Prostate gland (tissue), 2 donors: ENCODE results near the gene NEU4. TPM values are rescaled to one million over a fixed set of nuclear protein-coding genes. Genes with fewer than 3 reads are reported as not detected.
"Not testable (repeated sequence)": the region's sequence is repeated elsewhere in the genome, so short reads cannot be mapped to it uniquely, and the experiment has no call there.

Experiments used
- DNase-seq: peaks from one replicate; pipeline ENCODE4 v3.0.0-alpha.2; 2019; ENCODE audit warnings: low spot score
- H3K27ac ChIP-seq, 2 donors: fragments of 200-600 bp; sonication (generic); 2 replicates each; pipeline ENCODE4 v1.5.1; 2017 to 2019
- H3K27me3 ChIP-seq: fragments of 200-600 bp; sonication (generic); replicated peaks from 2 replicates; pipeline ENCODE4 v1.5.1; 2019; ENCODE audit not compliant: insufficient read depth
- H3K36me3 ChIP-seq, 2 donors: fragments of 200-600 bp; sonication (generic); 1 replicate in 1 of 2; 2 replicates in 1 of 2; pipeline versions ENCODE4 v1.5.1 to v1.8.1; 2017 to 2019
- H3K4me1 ChIP-seq: fragments of 200-600 bp; sonication (generic); replicated peaks from 2 replicates; pipeline ENCODE4 v1.5.1; 2019
- H3K4me3 ChIP-seq, 2 donors: fragments of 200-600 bp; sonication (generic); 2 replicates each; pipeline ENCODE4 v1.5.1; 2017 to 2019
- H3K9me3 ChIP-seq: fragments of 200-600 bp; sonication (generic); 2 replicates; pipeline ENCODE4 v1.5.1; 2017
- POLR2A ChIP-seq: fragments of 450-650 bp; IDR thresholded peaks from one replicate; pipeline ENCODE4 v1.6.1; 2016; ENCODE audit warnings: antibody characterized with exemption, mild to moderate bottlenecking
- POLR2AphosphoS5 ChIP-seq: sonication (generic); formaldehyde crosslinking; IDR thresholded peaks from one replicate; pipeline ENCODE4 v1.6.1; 2017; ENCODE audit warnings: antibody characterized with exemption
- WGBS: methylation state at CpG from one replicate; pipeline ENCODE4 v1.1.5; 2018; 5-methylcytosine and 5-hydroxymethylcytosine counted together
- intact Hi-C: fragments of 100-400 bp; cut with DNase I; formaldehyde crosslinking; loops from one replicate; pipeline ENCODE4 v1.14.2; 2022
- total RNA-seq, 2 donors: library from RNA; depleted of rRNA; stranded (reverse); fragments of >200 nt; gene quantifications; one replicate each; pipeline ENCODE4 v1.1.0, GENCODE V29; 2016
- TF ChIP-seq, protein P1 (sequence below), 4 experiments: fragments of 200-600 bp in 2 of 4; fragments of 450-650 bp in 2 of 4; sonication (generic) in 2 of 4; IDR thresholded peaks; 1 replicate in 3 of 4; 2 replicates in 1 of 4; pipeline ENCODE4 v1.5.1; 2016 to 2019; ENCODE audit warnings: antibody characterized with exemption in 4 of 4, mild to moderate bottlenecking in 2 of 4, moderate library complexity in 2 of 4

The NEU4 gene
- total RNA-seq, 2 donors from 2014 or later = 0.62 TPM; not detected in 1

DNA sequence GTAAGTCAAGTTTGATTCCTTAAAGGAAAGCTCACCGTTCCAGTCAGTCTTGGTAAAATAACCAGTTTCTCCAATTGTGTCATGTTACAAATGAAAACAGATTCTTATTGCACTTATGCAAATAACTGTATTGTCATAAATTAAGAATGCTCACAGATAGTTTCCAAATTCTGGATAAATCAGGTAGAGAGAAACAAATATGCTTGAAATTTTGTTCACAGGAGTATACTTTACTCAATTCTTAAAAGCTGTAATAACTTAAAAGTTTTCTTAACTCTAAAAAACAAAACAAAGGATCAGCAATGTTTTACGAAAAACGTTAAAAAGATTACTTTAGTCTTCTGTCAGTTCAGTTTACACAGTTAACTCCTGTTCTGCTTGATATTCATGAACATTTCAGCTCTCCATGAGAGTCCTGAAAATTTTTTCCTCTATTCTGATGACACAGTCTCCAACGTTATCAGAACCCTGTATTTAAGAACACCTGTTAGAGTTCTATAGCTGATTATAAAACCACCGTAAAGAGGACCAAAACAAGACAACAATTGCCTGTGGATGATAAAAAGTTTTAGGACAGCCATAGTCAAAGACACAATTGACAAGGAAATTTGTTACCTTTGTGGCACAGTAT, 27.9 kb upstream of the NEU4 start:
- H3K36me3 ChIP-seq = no peaks in the 10 kb centered on the region
- no peak overlapping the region for H3K4me3 ChIP-seq
- TF ChIP-seq POLR2AphosphoS5 = no peak
- TF ChIP-seq, protein P1, sequence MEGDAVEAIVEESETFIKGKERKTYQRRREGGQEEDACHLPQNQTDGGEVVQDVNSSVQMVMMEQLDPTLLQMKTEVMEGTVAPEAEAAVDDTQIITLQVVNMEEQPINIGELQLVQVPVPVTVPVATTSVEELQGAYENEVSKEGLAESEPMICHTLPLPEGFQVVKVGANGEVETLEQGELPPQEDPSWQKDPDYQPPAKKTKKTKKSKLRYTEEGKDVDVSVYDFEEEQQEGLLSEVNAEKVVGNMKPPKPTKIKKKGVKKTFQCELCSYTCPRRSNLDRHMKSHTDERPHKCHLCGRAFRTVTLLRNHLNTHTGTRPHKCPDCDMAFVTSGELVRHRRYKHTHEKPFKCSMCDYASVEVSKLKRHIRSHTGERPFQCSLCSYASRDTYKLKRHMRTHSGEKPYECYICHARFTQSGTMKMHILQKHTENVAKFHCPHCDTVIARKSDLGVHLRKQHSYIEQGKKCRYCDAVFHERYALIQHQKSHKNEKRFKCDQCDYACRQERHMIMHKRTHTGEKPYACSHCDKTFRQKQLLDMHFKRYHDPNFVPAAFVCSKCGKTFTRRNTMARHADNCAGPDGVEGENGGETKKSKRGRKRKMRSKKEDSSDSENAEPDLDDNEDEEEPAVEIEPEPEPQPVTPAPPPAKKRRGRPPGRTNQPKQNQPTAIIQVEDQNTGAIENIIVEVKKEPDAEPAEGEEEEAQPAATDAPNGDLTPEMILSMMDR (IDR thresholded peaks at IDR 0.05) = no peak
- no peak for TF ChIP-seq POLR2A
- intact Hi-C loops = no loop called here
- no peak overlapping the region for H3K27ac ChIP-seq
- H3K4me1 ChIP-seq = no peaks in the 10 kb centered on the region
- H3K27me3 ChIP-seq = no peaks in the 10 kb centered on the region
- DNase-seq = no peak
- no peaks in the 10 kb centered on the region for H3K9me3 ChIP-seq
- WGBS = 77% methylated on average over 5 of the region's 5 CpGs

DNA sequence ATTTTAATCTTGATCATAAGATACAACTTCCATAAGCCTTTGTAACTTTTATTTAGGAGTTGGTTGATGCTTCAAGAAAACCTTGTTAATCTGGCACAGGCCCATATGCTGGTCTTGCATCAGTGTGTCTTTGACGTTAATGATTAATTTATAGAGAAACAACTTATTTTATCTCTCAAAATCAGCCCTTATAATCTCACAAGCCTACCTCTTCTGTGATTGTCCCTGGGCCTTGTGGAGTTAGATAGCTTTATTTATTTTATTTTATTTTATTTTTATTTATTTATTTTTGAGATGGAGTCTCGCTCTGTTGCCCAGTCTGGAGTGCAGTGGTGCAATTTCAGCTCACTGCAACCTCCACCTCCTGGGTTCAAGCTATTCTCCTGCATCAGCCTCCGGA, 26.9 kb upstream of the NEU4 start:
- H3K27me3 ChIP-seq, H3K36me3 ChIP-seq, DNase-seq, intact Hi-C loops, H3K4me3 ChIP-seq, H3K4me1 ChIP-seq, H3K27ac ChIP-seq, H3K9me3 ChIP-seq: not testable (repeated sequence)
- WGBS = 96% methylated on average over 3 of the region's 3 CpGs

DNA sequence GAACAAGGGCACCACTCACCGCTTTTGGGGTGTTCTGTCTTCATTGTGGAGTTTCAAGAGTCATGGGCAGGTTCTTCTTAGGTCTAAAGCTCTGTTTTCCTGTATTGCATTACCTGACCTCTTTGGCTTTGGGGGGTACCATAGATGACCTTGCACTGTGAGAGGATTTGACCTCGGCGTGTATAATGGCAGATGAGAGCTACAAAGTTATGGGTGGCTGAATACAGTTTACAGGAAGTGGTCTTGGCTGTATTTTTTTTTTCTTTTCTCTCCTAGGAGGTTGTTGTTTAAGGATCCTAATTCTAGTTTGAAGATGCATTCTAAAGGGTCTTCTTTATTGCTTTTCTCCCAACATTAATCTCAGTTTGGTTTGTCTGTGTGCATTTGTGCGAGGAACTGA, 20.9 kb upstream of the NEU4 start:
- no peaks in the 10 kb centered on the region for H3K27me3 ChIP-seq
- no peaks in the 10 kb centered on the region for H3K36me3 ChIP-seq
- H3K4me1 ChIP-seq = no peaks in the 10 kb centered on the region
- no peaks in the 10 kb centered on the region for H3K9me3 ChIP-seq
- no peak overlapping the region for H3K27ac ChIP-seq
- TF ChIP-seq, protein P1 (IDR thresholded peaks at IDR 0.05) = no peak
- TF ChIP-seq POLR2A (no peak), POLR2AphosphoS5 (no peak)
- intact Hi-C loops = no loop called here
- 96% methylated on average over 4 of the region's 4 CpGs for WGBS
- H3K4me3 ChIP-seq = no peak overlapping the region
- DNase-seq = no peak

DNA sequence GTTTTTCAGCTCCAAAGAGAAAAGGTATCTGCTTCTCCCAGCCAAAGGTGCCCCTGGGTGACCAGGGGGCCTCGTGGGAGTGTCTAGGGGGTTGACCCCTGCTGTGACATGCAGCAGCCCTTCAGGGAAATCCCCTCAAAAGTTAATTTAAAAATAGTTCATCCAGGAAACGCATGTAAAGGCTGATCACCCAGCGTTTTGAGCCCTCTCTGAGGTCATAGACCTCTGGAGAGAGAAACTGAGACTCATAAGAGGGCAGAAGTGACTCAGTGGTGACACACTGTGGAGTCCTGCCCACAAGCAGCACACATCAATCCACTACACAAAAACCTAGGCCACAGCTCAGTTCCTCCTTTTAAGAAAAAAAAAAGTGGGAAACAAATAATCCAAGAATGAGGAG, 20.4 kb upstream of the NEU4 start:
- H3K4me1 ChIP-seq = no peaks in the 10 kb centered on the region
- H3K36me3 ChIP-seq = no peaks in the 10 kb centered on the region
- no peaks in the 10 kb centered on the region for H3K27me3 ChIP-seq
- no peak for TF ChIP-seq POLR2A
- TF ChIP-seq, protein P1 (IDR thresholded peaks at IDR 0.05) = no peak
- TF ChIP-seq POLR2AphosphoS5 = no peak
- no peak overlapping the region for H3K27ac ChIP-seq
- H3K9me3 ChIP-seq = no peaks in the 10 kb centered on the region
- WGBS = 63% methylated on average over 3 of the region's 3 CpGs
- H3K4me3 ChIP-seq = no peak overlapping the region
- intact Hi-C loops = no loop called here
- DNase-seq = no peak

DNA sequence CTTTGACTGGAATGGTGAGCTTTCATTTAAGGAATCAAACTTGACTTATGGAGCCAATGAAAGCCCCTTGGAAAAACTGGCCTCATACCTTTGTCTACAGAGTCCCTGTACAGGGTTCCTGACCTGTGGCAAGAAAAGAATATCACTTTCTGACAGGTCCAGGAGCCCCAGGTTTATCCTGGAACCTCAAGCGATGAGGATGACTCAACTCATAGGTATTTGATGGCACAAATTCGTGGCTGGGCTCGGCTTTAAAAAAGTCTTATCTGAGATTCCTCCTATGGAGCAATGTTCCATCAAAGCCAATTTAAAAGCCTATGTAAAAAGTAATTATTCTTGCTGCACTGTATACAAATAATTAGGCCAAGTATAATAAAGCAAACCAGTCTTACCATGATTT, 17.6 kb upstream of the NEU4 start:
- H3K27ac ChIP-seq, H3K27me3 ChIP-seq, DNase-seq, H3K4me1 ChIP-seq, H3K36me3 ChIP-seq, intact Hi-C loops, H3K9me3 ChIP-seq, H3K4me3 ChIP-seq: not testable (repeated sequence)
- WGBS = 36% methylated on average over 3 of the region's 3 CpGs

DNA sequence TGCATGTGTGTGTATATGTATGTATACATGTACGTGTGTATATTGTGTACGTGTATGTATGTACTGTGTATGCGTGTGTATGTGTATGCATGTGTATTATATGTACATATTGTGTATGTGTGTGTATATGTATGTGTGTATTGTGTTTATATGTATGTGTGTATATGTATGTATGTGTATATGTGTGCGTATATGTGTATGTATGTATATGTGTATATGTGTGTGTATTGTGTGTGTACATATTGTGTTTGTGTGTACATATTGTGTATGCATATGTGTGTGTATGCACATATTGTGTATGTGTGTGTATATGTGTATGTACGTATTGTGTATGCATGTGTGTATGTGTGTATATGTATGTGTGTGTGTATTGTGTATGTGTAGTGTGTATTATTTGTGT, 15.6 kb upstream of the NEU4 start:
- TF ChIP-seq POLR2AphosphoS5 = no peak
- TF ChIP-seq POLR2A = no peak
- TF ChIP-seq, protein P1 (IDR thresholded peaks at IDR 0.05) = no peak

More for the DNA sequence above, 15.6 kb upstream of the NEU4 start:
- H3K27me3 ChIP-seq = no peaks in the 10 kb centered on the region
- no peak overlapping the region for H3K27ac ChIP-seq
- H3K4me3 ChIP-seq = no peak overlapping the region
- H3K4me1 ChIP-seq = no peaks in the 10 kb centered on the region
- WGBS = 93% methylated on average over 5 of the region's 5 CpGs
- no peaks in the 10 kb centered on the region for H3K36me3 ChIP-seq
- no peak for DNase-seq
- H3K9me3 ChIP-seq = no peaks in the 10 kb centered on the region
- intact Hi-C loops = no loop called here
